T-helper 1 cell treated with Interleukin-12 subunit alpha and Interleukin-12 subunit beta and Interleukin-4 antibody, amounts not matched to agents 30 ng/mL and 1 ng/mL, for 36 hours (primary cell): ENCODE measurements around the gene TTC38. TPM values are rescaled to one million over a fixed set of nuclear protein-coding genes. Genes with fewer than 3 reads are reported as not detected.

Experiments
- intact Hi-C: fragments of 100-400 bp; cut with micrococcal nuclease; formaldehyde crosslinking; loops from one replicate; pipeline ENCODE4 v1.15.1; 2024
- total RNA-seq: library from RNA; stranded (reverse); gene quantifications from 2 replicates; pipeline ENCODE4 v1.2.3, GENCODE V29; 2022

The TTC38 gene
- total RNA-seq, 1 donor from 2014 or later, result 21.4 TPM

DNA sequence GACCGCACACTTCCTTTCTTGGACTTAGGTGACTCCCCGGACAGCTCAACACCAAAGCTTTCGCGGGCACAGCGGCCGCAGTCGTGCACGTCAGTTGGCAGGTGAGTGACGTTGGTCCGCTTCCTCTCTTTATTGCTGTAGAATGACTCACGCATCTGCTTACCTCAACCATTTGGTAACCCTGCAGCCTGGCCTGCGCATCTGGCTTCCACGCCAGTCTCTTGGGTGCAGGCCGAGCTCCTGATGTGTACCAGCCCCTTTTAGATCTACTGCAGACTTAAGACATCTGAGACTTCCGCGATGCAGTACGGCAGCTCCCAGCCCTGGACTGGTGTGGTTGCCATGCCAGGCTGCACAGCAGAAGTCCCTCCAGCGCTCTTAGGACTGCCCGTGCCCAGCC, 55.4 kb downstream of the TTC38 start:
- intact Hi-C loops, result no loop called here

DNA sequence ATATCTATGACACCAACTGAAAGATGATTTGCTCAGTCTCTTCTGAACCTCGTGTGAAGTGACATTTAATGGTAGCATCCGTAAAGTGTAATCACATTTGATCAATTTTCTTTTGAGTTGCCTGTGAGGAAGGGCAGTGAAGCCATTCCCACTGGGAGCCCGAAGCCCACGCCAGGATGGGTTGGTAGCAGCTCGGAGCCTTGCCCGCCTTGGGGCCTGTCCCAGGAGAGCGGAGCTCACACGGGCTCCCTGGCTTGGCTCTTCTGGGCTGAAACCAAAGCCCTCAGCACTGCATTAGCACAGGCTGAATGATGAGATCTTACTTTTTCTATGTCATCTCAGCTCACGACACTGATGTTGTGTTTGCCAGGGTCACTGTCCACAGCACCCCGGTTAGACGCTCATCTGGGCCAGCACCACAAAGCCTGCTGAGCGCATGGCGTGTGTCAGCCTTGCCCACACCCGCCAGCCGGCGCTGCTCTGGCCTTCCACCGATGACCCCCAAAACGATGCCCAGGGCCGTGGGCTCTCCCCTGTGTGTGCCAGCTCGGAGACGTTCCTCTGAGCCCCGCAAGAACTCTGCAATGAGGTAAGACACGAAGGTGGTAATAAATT, 58.4 kb downstream of the TTC38 start:
- intact Hi-C loops, result no loop called here

DNA sequence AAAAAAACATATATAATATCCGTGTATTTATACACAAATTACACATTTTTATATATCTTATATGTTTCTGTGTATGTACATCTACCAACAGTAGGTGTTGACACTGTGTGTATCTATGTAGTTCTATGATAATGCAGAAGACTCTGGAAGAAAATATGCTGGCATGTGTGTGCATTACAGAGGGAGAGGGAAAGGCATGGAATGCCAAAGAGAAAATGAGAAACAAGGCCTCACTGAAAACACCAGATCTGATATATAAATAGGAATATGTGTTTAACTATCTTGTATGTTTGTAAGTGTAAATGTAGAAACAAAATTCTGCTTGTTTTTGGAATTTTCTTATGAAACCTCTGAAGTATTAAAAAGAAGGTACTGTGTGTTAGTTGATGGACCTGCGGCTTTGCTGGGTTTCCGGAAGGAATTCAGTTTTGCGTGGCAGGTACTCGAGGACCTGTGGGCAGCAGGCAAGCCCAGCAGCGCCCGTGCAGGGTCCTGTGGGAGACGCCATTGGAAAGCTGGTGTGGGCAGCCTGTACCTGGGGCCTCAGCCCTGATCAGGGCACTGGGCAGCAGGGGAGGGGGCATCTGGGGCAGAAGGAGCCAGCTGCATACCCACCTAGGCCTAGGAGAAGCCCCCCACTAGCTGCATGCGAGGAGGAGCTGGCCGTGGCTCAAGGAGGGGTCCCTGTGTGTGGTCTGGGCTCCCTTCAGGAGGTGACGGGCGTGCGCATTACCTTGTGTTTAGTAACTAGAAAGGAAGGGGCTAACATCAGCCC, 60.1 kb downstream of the TTC38 start:
- intact Hi-C loops, result no loop called here

DNA sequence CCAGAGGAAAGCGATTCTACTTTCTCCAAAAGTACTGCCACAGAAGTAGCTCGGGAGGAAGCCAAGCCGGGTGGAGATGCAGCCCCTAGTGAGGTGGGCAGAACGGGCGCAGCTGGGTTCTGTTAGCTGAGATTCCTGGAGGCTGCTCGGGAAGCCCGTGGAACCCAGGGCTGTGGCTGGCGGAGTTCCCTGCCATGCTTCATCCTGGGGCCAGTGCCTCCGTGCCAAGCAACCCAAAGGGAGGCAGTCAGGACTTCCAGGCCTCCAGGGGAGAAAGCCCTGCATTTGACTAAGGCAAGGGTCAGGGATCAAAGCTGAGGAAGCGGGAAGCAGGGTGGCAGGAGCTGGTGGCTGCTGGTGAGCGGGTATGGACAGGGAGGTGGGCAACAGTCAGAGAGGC, 61.0 kb downstream of the TTC38 start:
- intact Hi-C loops, result no loop called here

DNA sequence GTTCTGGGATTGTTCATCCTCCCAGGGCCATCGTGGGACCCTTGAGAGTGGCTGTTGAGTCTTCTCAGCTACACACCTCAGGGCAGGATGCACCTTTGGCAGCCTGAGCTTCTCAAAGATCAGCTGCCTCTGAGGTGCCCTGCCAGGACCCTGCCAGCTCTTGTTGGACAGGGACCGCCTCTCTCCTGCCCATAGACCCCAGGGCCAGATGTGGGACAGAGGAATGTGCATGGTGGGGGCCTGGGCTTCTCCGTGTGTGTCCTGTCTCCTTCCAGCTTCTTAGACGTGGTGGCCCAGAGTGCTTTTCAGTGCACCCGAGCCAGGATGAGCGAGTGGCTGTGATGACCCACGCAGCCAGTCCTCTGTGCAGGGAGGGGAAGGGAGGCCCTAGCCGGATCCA, 61.8 kb downstream of the TTC38 start:
- intact Hi-C loops, result no loop called here

DNA sequence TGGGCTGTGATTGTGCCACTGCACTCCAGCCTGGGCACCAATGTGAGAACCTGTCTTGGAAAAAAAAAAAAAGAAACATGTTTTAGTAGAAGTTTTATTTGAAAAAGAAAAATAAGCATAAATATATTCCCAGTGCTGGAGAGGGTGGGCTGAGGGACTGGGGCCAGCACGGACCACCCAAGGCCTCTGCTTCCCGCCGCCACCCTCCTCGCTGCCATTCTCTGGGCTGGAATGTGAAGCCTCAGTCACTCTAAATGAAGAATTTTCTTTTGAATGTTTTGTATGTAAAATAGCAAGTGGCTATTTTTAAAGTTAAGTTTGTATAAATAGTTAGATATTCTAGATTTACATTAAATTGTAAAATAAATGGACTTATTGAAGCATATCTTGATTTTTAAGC, 62.6 kb downstream of the TTC38 start:
- intact Hi-C loops, result no loop called here

DNA sequence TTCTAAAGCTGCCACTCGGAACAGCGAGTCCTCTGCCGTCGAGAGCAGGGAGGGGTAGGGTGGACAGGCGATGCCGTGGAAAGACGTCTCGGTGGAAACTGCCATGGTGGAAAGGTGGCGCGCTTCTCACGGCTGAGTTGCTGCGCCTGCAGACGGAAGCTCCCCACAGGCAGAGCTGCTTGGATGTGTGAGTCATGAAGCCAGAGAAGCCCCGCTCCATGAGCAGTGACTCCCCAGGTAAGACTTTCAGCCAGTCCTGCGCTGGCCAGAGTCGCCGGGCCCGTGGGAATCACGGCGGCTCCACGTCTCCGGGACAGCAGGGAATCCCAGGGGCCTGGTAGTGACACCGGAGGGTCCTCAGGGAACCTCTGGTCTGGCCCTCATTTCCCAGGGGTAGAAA, 63.7 kb downstream of the TTC38 start:
- intact Hi-C loops, result no loop called here

DNA sequence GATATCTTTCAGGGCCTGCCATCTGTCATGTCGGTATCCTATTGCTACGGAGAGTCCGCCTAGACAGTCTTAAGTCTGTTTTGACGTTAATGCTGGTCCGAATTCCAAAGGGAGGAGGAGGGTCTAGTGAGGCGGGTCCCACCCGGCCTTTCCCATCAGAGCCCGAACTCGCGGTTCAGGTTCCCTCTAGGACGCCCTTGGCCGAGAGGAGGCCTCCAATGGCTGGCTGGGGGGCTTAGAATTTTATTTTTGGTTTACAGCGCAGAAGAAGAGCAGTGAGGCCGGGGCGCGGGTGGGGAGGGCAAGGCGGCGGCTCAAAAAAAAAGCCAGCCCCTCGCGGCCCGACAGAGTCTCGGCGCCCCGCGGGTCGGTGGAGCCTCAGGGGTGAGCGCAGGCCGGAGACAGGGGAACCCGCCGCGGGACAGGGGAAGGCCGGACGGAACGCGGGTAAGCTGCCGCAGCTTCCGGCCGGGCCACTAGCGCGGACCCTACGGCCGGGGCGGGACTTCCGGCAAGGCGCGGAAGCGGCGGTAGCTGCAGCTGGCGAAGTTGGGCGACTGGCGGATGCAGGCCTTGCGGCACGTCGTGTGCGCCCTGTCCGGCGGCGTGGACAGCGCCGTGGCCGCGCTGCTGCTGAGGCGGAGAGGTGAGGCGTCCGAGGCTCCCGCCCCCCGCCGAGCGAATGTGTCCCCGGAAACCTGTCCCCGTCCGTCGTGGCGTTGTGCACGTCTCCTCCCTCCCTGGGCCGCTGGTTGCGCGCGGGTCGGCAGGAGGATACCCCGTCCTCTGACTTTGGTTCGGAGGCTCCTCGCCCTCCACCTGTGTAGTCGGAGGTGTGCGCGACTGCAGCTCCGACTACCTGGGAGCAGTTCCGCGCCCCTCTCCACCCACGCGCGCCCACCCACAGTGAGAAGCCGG, 67.7 kb downstream of the TTC38 start, which contains the start of gene TRMU:
TSS of gene TRMU (plus strand) at position 514 of the 918 bp plus-strand sequence. CDS start at position 565, 51 bp downstream.
- intact Hi-C loops, result loop anchor here (1.0 kb wide), 1 partner anchor 39 kb away; the partner anchor contains the start of gene GTSE1

DNA sequence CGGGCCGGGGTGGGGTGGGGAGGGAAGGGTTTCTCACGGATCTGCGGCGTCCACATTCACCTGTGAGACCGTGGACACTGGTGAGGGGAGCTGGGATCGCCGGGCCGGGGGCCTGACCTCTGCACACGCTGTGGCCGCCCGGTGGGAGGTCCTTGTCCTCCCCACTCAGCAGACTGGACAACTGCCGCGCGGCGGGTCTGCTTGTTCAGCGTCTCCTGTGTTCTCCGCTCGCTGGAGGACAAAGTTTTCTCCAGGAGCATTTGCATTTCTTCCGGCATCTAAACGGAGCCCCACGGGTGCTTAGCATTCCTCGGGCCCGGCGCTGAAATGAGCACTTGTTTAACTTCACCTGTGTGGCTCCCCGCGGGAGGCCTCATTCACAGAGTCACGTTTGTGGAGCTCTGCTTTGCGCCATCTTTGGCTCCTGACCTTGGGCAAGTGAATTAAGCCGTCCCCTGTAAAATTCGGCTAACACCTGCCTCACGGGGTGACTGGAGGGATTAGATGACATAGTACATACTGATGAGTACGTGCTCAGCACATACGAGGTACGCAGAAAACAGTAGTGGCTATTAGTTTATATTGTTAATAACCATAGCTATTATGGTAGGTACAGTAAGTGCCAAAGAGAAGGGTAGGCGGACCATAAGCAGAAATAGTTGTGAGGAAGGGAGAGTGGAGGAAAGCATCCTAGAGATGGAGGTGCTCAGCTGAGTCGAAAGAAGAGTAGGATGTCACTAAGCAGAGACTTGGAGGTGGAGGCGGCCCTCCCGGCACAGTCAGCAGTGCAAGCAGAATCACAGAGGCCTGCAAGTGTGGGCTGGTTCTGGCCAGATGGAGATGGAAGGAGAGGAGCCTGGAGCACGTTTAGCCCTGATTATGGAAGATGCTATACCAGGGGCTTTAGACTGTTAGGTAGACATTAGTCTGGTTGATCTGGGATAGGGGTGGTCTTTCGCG, 68.6 kb downstream of the TTC38 start:
- intact Hi-C loops, result no loop called here

DNA sequence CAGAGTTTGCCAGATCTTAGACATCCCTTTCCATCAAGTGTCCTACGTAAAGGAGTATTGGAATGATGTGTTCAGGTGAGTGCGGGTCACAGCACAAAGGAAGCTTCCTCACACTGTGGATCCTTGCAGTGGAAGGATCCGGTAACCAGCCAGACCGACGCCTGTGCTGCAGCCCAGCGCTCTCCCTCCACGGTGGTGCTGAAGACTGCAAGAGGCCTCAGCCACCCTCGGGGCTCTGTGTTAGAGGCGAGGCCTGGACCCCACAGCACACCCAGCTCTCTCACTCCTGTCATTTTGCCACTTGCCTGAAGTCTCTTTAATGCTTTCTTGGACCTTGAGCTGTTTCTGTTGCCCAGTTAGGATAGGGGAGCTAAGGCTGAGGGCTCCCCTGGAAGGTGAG, 70.1 kb downstream of the TTC38 start:
- intact Hi-C loops, result no loop called here

DNA sequence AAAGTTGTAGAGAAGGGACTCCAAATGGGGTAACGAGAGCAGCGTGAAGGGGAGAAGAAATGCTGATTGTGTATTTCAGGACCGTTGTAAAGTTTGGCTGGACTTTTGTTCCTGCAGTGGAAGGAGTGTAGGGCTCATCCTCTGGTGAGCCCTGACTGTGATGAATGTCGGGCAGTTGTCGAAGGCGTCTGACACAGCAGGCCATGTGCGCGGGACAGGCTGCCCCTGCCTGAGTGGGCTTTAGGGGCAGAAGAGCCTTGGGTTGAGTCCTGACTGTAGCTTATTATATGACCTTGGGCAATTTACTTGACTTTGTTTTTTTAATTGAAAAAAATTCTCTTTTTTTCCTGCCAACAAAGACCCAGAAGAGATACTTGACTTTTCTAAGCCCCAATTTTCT, 70.8 kb downstream of the TTC38 start:
- intact Hi-C loops, result no loop called here

DNA sequence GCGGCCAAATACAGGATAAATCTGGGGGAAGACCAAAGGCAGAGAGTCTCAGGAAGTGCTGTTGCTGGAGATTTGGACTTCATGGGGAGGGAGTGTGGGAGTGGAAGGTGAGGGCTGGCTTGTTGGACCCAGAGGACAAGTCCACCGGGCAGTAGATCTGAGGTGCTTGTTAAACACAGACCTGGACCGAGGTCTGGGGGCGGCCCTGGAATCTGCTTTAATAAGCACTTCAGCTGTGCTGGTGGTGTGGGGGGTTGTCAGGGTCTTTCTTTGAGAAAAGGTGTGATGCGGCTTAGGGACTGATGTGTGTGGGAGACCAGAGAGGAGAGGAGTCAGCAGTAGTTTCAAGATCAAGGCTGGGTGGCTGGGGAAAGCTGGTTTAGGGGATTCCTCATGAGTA, 72.1 kb downstream of the TTC38 start:
- intact Hi-C loops, result no loop called here

DNA sequence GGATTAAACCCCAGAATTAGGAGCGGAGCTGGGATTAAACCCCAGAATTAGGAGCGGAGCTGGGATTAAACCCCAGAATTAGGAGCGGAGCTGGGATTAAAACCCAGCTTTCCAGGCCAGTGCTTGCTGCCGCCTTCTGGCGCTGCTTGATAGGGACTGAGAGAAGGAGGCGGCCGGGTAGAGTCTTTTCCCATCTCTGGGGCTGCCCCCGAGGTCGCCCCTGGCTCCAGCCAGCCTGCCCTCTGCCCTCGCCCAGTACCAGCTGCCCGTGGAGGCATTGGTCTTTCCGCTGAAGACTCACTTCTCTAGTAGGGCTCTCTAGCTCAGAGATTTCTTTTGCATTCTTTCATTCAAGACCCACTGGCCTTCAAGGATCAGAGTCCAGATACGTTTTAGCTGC, 72.9 kb downstream of the TTC38 start:
- intact Hi-C loops, result no loop called here

Other genes starting within 250 kb of the TTC38 start
- 14.3 and 14.8 TPM in 2 replicates for gene PPARA, start 117.5 kb upstream of the TTC38 start, total RNA-seq
- gene CDPF1, start 17.7 kb upstream of the TTC38 start, total RNA-seq, result 9.9 and 10.9 TPM in 2 replicates
- not detected in 2 replicates for gene PKDREJ, start 4.7 kb upstream of the TTC38 start, total RNA-seq
- gene GTSE1, start 28.9 kb downstream of the TTC38 start, total RNA-seq, result 55.8 and 56.0 TPM in 2 replicates
- gene TRMU, start 67.7 kb downstream of the TTC38 start, total RNA-seq, result 66.7 and 72.4 TPM in 2 replicates